HG02623 (cell line): ENCODE results near the gene TRIO.

Experiments used
- ATAC-seq: cut with Tn5 transposase; IDR thresholded peaks from one replicate; pipeline ENCODE4 v1.9.1; 2021; ENCODE audit warnings: moderate library complexity; ENCODE audit not compliant: unreplicated experiment

TRIO gene

DNA sequence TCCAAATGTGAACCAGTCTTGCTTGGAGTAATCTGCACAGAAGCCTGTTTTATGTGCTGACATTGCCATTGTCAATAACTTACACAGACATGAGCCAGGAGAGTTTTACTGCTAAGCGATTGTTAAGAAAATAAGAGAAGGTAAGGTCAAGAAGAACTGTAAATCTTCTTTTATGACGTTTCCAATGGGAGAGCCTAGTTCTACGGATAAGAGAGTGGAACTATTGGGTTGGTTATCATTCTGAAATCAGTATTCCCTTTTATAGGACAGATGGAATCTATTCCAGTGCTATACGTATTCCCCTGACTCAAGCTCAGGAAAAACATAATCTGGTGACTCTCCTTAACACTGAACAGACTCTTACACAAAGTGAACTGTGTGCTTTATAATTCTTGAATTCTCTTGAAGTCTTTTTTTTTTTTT lies 300.5 kb downstream of the TRIO start:
- ATAC-seq, result no peak

- ATAC-seq, result no peak
Measured at GRCh38 chr5:14444161-14444560, 301.0 kb downstream of the TRIO start.

DNA sequence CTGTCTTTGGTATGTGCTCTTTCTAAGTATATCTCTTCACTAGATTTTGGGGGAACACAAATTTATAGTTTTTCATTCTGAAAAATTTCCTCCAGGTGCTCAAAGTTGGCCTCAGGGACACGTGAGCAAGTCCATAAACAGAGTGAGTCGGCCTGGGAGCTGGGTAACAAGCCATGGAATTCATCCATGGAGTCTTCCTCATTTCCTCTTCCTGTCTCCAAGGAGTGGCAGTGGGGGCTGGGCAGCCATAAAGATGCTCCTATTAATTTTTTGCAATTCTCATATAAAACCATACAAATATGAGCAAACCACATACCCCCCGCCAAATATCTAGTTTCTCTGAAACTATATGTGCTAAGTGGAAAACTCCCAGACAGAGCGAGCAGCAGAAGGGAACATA lies 301.9 kb downstream of the TRIO start:
- ATAC-seq, result no peak

DNA sequence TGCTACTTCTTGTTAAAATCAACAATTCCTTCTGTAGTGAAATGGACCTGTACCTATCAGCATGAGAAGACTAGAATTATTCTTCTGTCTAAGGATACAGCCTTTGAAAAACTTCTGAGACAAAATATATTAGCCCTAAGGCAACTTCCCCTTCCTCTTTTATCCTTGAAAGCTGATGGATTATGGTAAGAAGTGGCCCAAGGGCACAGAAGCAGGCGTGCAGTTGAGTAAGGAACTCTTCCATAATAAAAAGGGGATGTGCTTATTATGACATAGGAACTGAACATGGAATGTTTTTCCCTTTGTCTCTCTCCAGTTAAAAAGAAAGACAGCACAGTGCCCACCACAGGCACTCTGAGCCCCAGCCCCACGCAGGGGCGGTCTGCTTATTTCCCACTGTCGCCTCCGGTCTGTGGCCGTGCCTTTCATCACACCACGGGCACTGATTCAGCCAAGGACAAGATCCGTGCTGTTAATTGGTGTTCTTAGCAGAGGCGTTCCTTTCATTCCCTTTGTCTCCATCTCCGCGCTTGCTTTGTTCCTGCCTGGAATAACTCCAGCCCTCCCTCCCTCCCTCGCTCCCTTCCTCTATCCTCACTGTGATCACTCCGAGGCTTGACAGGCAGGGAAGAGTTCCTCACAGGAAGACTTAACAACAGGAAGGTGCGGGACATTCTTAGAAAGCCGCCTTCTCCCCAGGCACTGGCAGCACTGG lies 302.6 kb downstream of the TRIO start:
- no peak for ATAC-seq

- ATAC-seq, result peak; percentile 76
Measured at GRCh38 chr5:14447958-14448911, 305.1 kb downstream of the TRIO start.

GRCh38 chr5:14449052-14449661 lies 306.0 kb downstream of the TRIO start:
- ATAC-seq, result no peak

DNA sequence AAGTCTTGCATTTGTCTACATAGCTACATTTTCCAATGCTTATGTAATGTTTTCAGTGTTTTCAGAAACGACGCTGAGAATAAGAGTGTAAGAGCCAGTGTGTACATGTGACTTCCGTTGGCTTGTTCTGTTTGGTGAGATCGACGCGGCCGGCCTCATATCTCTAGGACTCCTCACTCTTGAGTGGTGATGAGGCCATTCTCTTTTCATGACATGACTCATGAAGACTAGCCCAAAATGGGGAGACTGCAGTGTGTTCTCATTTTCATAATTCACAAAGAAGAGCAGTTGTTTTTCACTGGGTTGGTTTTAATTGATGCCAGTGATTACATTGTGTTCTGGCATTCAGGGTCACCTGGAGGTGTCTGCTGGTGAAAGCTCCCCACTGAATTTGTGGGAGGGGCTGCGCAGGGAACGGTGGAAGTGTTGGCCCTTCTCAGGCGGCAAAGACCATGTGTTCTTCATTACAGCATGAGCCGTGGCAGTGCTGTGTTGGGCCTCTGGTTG lies 306.9 kb downstream of the TRIO start:
- ATAC-seq, result no peak

GRCh38 chr5:14450742-14451141 lies 307.6 kb downstream of the TRIO start:
- no peak for ATAC-seq

GRCh38 chr5:14451871-14452270 lies 308.7 kb downstream of the TRIO start:
- no peak for ATAC-seq

DNA sequence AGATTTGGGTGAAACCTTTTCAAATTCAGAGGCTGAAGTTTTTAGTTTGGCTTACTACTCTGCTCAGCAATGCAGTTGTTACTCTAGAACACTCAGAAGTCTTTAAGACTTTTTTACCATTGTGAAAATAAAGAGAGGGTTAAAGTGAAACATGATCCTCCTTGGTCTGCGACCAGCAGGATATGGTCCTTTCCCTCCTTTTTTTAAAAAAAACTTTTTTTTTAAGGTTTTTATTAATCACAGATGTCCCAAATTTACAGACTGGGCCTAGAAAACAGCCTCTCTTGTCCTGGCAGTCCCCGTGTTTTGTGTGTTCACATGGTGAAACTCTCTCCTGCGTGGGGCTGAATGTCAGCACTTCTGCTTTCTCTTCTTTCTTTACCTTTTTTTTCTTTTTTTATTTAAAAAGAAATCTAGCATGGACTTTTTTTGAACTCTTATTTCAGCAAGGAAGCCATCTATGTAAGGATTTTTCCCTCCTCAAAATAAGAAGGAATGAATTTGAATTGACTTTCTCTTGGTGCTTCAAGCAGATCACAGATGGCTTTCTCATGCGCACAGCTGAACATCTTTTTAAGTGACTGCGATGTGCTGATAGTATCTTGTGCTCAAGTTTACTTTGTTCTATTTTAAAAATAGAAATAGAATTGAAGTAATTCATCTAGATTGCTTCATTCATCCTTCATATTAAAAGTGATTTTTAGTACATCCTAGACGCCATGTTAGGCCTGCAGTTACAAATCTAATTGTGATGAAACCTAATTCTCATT lies 309.7 kb downstream of the TRIO start:
- no peak for ATAC-seq

GRCh38 chr5:14453481-14453880 lies 310.3 kb downstream of the TRIO start:
- no peak for ATAC-seq

DNA sequence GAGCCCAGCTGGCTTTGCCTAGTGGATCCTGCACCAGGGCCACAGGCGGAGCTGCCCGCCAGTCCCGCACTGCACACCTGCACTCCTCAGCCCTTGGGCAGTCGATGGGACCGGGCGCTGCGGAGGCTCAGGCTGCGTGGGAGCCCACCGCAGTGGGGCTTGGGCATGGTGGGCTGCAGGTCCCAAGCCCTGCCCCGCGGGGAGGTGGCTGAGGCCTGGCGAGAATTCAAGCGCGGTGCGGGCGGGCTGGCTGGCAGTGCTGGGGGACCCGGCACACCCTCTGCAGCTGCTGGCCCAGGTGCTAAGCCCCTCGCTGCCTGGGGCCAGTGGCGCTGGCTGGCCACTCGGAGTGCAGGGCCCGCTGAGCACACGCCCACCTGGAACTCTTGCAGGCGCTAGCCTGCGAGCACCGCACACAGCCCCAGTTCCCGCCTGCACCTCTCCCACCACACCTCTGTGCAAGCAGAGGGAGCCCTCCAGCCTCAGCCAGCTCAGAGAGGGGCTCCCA lies 312.7 kb downstream of the TRIO start:
- ATAC-seq, result no peak

DNA sequence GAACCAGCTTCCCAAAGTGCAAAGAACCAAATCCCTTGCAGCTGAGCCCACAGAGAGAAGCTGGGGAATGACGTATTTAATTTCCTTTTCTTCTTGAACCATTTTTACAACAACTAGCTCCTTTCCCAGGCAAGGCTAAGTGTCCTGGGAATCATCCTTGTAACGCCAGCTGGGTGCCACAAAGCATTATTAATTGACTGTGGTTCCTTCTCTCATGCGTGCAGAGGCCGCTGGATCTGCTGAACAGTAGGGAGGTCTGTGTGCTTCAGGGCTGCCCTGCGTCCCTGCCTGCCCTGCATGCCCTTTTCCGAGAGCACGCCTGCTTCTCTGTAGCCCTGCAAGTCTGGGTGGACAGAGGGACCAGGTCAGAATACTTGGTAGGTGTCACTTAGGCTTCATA lies 314.3 kb downstream of the TRIO start:
- ATAC-seq, result no peak

GRCh38 chr5:14458414-14458813 lies 315.3 kb downstream of the TRIO start:
- ATAC-seq, result no peak

GRCh38 chr5:14460844-14461398 lies 317.8 kb downstream of the TRIO start:
- ATAC-seq, result no peak

DNA sequence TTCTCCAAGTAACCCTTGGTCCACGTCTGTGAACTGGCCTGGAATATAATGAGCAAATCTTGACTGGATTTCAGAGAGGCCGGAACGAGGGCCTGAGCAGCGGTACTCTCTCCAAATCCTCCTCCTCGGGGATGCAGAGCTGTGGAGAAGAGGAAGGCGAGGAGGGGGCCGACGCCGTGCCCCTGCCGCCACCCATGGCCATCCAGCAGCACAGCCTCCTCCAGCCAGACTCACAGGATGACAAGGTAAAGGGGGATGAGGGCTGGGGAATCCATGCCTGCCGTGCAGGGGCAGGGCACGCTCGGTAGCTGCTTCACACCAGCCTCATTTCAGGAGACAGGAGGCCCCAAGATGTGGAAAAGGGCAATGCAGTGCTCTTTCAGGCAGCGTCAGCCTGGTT lies 319.5 kb downstream of the TRIO start:
- ATAC-seq, result no peak

GRCh38 chr5:14463629-14464028 lies 320.5 kb downstream of the TRIO start:
- no peak for ATAC-seq

GRCh38 chr5:14464096-14464495 lies 321.0 kb downstream of the TRIO start:
- no peak for ATAC-seq

- no peak for ATAC-seq
Measured at GRCh38 chr5:14464671-14465070, 321.5 kb downstream of the TRIO start.

GRCh38 chr5:14465116-14465515 lies 322.0 kb downstream of the TRIO start:
- ATAC-seq, result no peak
